ENCODE measurements around the gene DENND2D.

DENND2D gene

DNA sequence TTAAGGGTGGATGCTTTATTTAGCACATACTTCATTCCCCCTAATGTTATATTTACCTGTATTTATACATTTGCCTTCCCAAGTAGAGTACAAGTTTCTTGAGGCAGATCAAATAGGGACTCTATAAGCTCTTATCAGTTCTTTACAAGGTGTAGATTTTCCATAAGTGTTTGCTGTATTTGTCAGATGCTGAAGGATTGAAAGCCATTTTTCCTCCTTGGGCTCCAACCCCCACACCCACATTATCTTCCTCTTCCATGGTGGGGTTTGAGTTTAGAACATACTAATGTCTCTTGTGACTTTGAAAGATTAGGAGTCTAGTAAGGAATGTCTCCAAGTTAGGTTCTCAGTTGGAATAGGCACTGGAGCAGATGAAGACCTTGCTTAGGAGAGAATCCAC lies 24.6 kb upstream of the DENND2D start (continued):
- no peak for TF ChIP-seq ZNF530 (tag by site-specific recombination; IDR thresholded peaks at IDR 0.05; ENCODE audit: low read depth)
- TF ChIP-seq, protein P1, sequence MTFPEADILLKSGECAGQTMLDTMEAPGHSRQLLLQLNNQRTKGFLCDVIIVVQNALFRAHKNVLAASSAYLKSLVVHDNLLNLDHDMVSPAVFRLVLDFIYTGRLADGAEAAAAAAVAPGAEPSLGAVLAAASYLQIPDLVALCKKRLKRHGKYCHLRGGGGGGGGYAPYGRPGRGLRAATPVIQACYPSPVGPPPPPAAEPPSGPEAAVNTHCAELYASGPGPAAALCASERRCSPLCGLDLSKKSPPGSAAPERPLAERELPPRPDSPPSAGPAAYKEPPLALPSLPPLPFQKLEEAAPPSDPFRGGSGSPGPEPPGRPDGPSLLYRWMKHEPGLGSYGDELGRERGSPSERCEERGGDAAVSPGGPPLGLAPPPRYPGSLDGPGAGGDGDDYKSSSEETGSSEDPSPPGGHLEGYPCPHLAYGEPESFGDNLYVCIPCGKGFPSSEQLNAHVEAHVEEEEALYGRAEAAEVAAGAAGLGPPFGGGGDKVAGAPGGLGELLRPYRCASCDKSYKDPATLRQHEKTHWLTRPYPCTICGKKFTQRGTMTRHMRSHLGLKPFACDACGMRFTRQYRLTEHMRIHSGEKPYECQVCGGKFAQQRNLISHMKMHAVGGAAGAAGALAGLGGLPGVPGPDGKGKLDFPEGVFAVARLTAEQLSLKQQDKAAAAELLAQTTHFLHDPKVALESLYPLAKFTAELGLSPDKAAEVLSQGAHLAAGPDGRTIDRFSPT (tag by site-specific recombination; IDR thresholded peaks at IDR 0.05), result no peak

DNA sequence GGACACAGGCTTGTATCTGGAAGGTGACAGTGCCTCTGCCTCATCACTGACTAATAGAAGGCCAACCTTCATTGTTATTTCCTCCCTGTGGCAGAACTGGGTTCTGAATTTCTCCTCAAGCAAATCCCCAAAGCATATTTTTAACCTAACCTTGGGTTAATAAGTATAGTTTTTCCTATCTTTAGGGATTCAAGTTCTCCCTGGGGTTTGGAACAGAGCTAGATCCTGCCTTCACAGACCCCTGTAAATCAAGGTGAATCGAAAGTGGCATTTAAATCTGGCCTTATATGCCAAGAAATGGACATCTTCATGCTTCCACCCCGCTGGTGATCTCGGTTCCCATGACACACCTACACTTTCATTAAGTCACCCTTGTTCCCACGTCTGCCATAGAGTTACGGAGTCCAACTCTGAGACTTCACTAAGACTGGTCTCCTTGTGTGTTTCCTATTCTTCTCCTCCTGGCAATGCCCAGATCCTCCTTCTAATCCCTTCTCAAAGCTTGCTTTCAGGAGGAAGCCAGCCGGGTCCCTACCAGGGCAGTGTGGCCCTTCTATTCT lies 22.8 kb upstream of the DENND2D start:
- CTCF ChIA-PET, result interaction anchor here (0.7 to 7.0 kb wide), 31 partner anchors 9 to 549 kb away, joined by 3 to 115 read pairs (median 4); no protein-coding TSS in a partner anchor
- POLR2A ChIA-PET, result no interaction called here
- Histone ChIP-seq H3K9me3 (ENCODE audit: control insufficient read depth, insufficient read depth, low read depth, low read length) (no peaks in the 10 kb centered on the region), H3K27ac (ENCODE audit: extremely low read depth, low read depth, low read length) (no peak overlapping the region), H3K4me3 (ENCODE audit: low read depth, low read length) (no peak overlapping the region), H3K36me3 (ENCODE audit: control insufficient read depth in 2 of 2, insufficient read depth in 1 of 2, low read length in 2 of 2) (no peaks in the 10 kb centered on the region), H3K4me1 (ENCODE audit: control insufficient read depth, insufficient read depth, low read length) (no peaks in the 10 kb centered on the region)
- TF ChIP-seq, protein P2, sequence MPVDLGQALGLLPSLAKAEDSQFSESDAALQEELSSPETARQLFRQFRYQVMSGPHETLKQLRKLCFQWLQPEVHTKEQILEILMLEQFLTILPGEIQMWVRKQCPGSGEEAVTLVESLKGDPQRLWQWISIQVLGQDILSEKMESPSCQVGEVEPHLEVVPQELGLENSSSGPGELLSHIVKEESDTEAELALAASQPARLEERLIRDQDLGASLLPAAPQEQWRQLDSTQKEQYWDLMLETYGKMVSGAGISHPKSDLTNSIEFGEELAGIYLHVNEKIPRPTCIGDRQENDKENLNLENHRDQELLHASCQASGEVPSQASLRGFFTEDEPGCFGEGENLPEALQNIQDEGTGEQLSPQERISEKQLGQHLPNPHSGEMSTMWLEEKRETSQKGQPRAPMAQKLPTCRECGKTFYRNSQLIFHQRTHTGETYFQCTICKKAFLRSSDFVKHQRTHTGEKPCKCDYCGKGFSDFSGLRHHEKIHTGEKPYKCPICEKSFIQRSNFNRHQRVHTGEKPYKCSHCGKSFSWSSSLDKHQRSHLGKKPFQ (tag by site-specific recombination; IDR thresholded peaks at IDR 0.05), result no peak
- TF ChIP-seq ZNF530 (tag by site-specific recombination; IDR thresholded peaks at IDR 0.05; ENCODE audit: low read depth) (no peak), YY1 (tag by site-specific recombination; IDR thresholded peaks at IDR 0.05) (no peak), ZNF214 (tag by site-specific recombination; IDR thresholded peaks at IDR 0.05; ENCODE audit: borderline replicate concordance) (no peak)

DNA sequence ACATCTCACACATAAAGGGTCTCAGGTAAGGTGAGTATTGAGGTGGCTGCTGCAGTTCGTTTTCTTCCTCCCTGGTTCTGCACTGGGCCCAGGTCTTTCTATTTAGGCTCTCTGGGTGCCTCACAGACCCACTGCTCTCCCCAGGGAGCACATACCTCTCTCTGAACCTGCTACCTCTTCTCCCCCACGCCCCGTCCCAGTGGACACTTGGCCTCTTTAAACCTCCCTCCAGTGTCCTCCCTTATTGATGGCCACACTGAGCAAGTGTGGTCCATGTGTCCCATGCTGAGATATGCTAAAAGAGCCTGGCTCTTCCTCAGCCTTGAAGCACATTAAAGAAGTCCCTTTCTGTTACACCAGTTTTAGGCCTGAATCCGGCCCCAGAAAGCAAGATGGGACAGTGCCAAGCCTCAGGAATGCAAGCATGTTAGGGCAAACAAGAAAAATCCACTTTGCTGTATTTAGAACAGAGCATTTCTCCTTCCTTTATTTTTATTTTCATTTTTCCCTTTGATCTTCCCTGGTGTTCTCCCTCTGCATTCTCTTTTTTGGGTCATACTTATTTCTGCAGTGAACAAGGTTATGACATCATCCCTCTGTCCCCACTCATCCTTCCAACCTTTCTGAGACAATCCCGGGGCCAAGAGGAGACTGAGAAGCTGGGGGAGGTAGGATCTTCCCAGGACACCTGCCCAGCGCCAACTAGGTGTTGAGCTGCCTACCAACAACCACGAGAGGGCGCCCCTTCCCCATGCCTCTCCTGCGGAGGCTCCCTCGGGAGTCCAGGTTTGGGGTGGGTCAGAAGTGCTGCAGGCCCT lies 22.1 kb upstream of the DENND2D start:
- no peaks in the 10 kb centered on the region for H3K4me1 ChIP-seq (ENCODE audit: control insufficient read depth, insufficient read depth, low read length)
- ChIA-PET CTCF (interaction anchor here (0.6 to 7.0 kb wide), 21 partner anchors 8 to 547 kb away, joined by 3 to 115 read pairs (median 5); no protein-coding TSS in a partner anchor), POLR2A (no interaction called here)
- H3K27ac ChIP-seq (ENCODE audit: extremely low read depth, low read depth, low read length), result no peak overlapping the region
- H3K9me3 ChIP-seq (ENCODE audit: control insufficient read depth, insufficient read depth, low read depth, low read length), result no peaks in the 10 kb centered on the region
- no peak overlapping the region for H3K4me3 ChIP-seq (ENCODE audit: low read depth, low read length)
- no peaks in the 10 kb centered on the region for H3K36me3 ChIP-seq (ENCODE audit: control insufficient read depth in 2 of 2, insufficient read depth in 1 of 2, low read length in 2 of 2)
- TF ChIP-seq, protein P3, sequence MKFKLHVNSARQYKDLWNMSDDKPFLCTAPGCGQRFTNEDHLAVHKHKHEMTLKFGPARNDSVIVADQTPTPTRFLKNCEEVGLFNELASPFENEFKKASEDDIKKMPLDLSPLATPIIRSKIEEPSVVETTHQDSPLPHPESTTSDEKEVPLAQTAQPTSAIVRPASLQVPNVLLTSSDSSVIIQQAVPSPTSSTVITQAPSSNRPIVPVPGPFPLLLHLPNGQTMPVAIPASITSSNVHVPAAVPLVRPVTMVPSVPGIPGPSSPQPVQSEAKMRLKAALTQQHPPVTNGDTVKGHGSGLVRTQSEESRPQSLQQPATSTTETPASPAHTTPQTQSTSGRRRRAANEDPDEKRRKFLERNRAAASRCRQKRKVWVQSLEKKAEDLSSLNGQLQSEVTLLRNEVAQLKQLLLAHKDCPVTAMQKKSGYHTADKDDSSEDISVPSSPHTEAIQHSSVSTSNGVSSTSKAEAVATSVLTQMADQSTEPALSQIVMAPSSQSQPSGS (tag by site-specific recombination; IDR thresholded peaks at IDR 0.05; ENCODE audit: low read depth), result peak; percentile 85
- TF ChIP-seq ZFP3 (tag by site-specific recombination; IDR thresholded peaks at IDR 0.05; ENCODE audit: low read depth), result no peak
- no peak for TF ChIP-seq ZNF600 (tag by site-specific recombination; IDR thresholded peaks at IDR 0.05)
- TF ChIP-seq ZNF366 (tag by site-specific recombination; conservative IDR thresholded peaks at IDR 0.05), result peak; percentile 42
- no peak for TF ChIP-seq ZNF501 (tag by site-specific recombination; IDR thresholded peaks at IDR 0.05)
- TF ChIP-seq ZNF223 (tag by site-specific recombination; IDR thresholded peaks at IDR 0.05), result no peak
- TF ChIP-seq PRDM1 (tag by site-specific recombination; IDR thresholded peaks at IDR 0.05), result no peak
- TF ChIP-seq GLIS2 (tag by site-specific recombination; IDR thresholded peaks at IDR 0.05), result peak; percentile 48; the same call in 1 of the 2 replicates
- no peak for TF ChIP-seq OVOL3 (tag by site-specific recombination; IDR thresholded peaks at IDR 0.05)
- TF ChIP-seq GLIS1 (tag by site-specific recombination; IDR thresholded peaks at IDR 0.05), result peak; percentile 62; the same call in 1 of the 2 replicates
- TF ChIP-seq ZNF658 (tag by site-specific recombination; IDR thresholded peaks at IDR 0.05), result no peak
- TF ChIP-seq, protein P4, sequence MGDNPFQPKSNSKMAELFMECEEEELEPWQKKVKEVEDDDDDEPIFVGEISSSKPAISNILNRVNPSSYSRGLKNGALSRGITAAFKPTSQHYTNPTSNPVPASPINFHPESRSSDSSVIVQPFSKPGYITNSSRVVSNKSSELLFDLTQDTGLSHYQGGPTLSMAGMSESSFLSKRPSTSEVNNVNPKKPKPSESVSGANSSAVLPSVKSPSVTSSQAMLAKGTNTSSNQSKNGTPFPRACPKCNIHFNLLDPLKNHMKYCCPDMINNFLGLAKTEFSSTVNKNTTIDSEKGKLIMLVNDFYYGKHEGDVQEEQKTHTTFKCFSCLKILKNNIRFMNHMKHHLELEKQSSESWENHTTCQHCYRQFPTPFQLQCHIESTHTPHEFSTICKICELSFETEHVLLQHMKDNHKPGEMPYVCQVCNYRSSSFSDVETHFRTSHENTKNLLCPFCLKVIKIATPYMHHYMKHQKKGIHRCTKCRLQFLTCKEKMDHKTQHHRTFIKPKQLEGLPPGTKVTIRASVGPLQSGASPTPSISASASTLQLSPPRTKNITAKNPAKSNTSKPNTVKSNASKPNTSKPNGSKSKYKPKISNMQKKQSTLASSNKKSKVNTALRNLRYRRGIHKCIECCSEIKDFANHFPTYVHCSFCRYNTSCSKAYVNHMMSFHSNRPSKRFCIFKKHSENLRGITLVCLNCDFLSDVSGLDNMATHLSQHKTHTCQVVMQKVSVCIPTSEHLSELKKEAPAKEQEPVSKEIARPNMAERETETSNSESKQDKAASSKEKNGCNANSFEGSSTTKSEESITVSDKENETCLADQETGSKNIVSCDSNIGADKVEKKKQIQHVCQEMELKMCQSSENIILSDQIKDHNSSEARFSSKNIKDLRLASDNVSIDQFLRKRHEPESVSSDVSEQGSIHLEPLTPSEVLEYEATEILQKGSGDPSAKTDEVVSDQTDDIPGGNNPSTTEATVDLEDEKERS (tag by site-specific recombination; IDR thresholded peaks at IDR 0.05), result no peak
- TF ChIP-seq, protein P5, sequence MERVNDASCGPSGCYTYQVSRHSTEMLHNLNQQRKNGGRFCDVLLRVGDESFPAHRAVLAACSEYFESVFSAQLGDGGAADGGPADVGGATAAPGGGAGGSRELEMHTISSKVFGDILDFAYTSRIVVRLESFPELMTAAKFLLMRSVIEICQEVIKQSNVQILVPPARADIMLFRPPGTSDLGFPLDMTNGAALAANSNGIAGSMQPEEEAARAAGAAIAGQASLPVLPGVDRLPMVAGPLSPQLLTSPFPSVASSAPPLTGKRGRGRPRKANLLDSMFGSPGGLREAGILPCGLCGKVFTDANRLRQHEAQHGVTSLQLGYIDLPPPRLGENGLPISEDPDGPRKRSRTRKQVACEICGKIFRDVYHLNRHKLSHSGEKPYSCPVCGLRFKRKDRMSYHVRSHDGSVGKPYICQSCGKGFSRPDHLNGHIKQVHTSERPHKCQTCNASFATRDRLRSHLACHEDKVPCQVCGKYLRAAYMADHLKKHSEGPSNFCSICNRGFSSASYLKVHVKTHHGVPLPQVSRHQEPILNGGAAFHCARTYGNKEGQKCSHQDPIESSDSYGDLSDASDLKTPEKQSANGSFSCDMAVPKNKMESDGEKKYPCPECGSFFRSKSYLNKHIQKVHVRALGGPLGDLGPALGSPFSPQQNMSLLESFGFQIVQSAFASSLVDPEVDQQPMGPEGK (tag by site-specific recombination; IDR thresholded peaks at IDR 0.05), result no peak
- TF ChIP-seq KLF8 (tag by site-specific recombination; IDR thresholded peaks at IDR 0.05), result 0 out of 2 replicates have a peak, but pooled peaks have one; percentile 11
